Neural cell (in vitro differentiated cells): Measurements from ENCODE around the gene GRIP1. TPM values are rescaled to one million over a fixed set of nuclear protein-coding genes. Genes with fewer than 3 reads are reported as not detected.

ENCODE experiments used
- H2AFZ ChIP-seq: fragments of 200-600, 300-800 bp; sonication (generic), shearing (Covaris generic); 2 replicates; pipeline ENCODE4 v1.6.0; 2014; ENCODE audit warnings: low read depth, mild to moderate bottlenecking, antibody characterized with exemption, low read length, moderate library complexity
- H3F3A ChIP-seq: fragments of 200-600 bp; shearing (Covaris generic); 2 replicates; pipeline ENCODE4 v1.6.1; 2016; ENCODE audit warnings: mild to moderate bottlenecking, moderate library complexity, mixed read lengths, antibody characterized with exemption, low read length; ENCODE audit not compliant: insufficient read depth, poor library complexity, severe bottlenecking
- H3K27ac ChIP-seq: fragments of 200-600, 300-800 bp; sonication (generic), shearing (Covaris generic); 2 replicates; pipeline ENCODE4 v1.5.1; 2014; ENCODE audit warnings: mild to moderate bottlenecking, low read length, moderate library complexity
- H3K27me3 ChIP-seq: fragments of 300-800, 200-600 bp; sonication (generic), shearing (Covaris generic); 2 replicates; pipeline ENCODE4 v1.6.0; 2014; ENCODE audit warnings: mild to moderate bottlenecking, low read depth, low read length, moderate library complexity; ENCODE audit not compliant: insufficient read depth
- H3K36me3 ChIP-seq: fragments of 300-800, 200-600 bp; sonication (generic), shearing (Covaris generic); 2 replicates; pipeline ENCODE4 v1.5.1; 2014; ENCODE audit warnings: mild to moderate bottlenecking, antibody characterized with exemption, low read length, moderate library complexity; ENCODE audit not compliant: insufficient read depth
- H3K4me2 ChIP-seq: fragments of 300-800, 200-600 bp; sonication (generic), shearing (Covaris generic); 2 replicates; pipeline ENCODE4 v1.6.0; 2014; ENCODE audit warnings: mild to moderate bottlenecking, low read length
- H3K4me3 ChIP-seq: fragments of 300-800, 200-600 bp; sonication (generic), shearing (Covaris generic); 2 replicates; pipeline ENCODE4 v1.5.1; 2014; ENCODE audit warnings: mild to moderate bottlenecking, low read length, moderate library complexity
- H3K79me2 ChIP-seq: fragments of 200-600 bp; shearing (Covaris generic); replicated peaks from 2 replicates; pipeline ENCODE4 v1.6.0; 2014; ENCODE audit warnings: mild to moderate bottlenecking, low read length, moderate library complexity; ENCODE audit not compliant: insufficient read depth
- H3K9ac ChIP-seq: fragments of 300-800, 200-600 bp; sonication (generic), shearing (Covaris generic); 2 replicates; pipeline ENCODE4 v1.6.1; 2016; ENCODE audit warnings: mild to moderate bottlenecking, low read length, mixed read lengths
- H3K9me2 ChIP-seq: fragments of 200-600 bp; shearing (Covaris generic); 2 replicates; pipeline ENCODE4 v1.6.1; 2016; ENCODE audit warnings: mild to moderate bottlenecking, low read length, mixed read lengths; ENCODE audit not compliant: insufficient read depth
- H3K9me3 ChIP-seq: fragments of 200-600, 300-800 bp; sonication (generic), shearing (Covaris generic); 2 replicates; pipeline ENCODE4 v1.6.1; 2016; ENCODE audit warnings: mild to moderate bottlenecking, mixed run types, low read length, moderate library complexity, mixed read lengths
- H4K20me1 ChIP-seq: fragments of 200-600 bp; shearing (Covaris generic); 2 replicates; pipeline ENCODE4 v1.6.1; 2016; ENCODE audit warnings: mild to moderate bottlenecking, mixed run types; ENCODE audit not compliant: insufficient read depth
- CTCF ChIP-seq: fragments of 450-650 bp; IDR thresholded peaks from 2 replicates; pipeline ENCODE4 v1.5.1; 2014; ENCODE audit warnings: antibody characterized with exemption, mild to moderate bottlenecking, moderate library complexity; ENCODE audit not compliant: poor library complexity, severe bottlenecking
- EP300 ChIP-seq: fragments of 450-650 bp; conservative IDR thresholded peaks from 2 replicates; pipeline ENCODE4 v1.6.1; 2014; ENCODE audit warnings: antibody characterized with exemption, mild to moderate bottlenecking, moderate library complexity; ENCODE audit not compliant: poor library complexity, severe bottlenecking
- EZH2 ChIP-seq: fragments of 200-600, 300-800 bp; shearing (Covaris generic), sonication (generic); IDR thresholded peaks from 2 replicates; pipeline ENCODE4 v1.6.1; 2014; ENCODE audit warnings: antibody characterized with exemption, low read length, borderline replicate concordance, mild to moderate bottlenecking; ENCODE audit not compliant: insufficient read depth, poor library complexity, severe bottlenecking
- MXI1 ChIP-seq: fragments of 450-650 bp; conservative IDR thresholded peaks from 2 replicates; pipeline ENCODE4 v1.6.1; 2014; ENCODE audit warnings: antibody characterized with exemption, mild to moderate bottlenecking; ENCODE audit not compliant: poor library complexity, severe bottlenecking
- POLR2AphosphoS5 ChIP-seq: IDR thresholded peaks from 2 replicates; pipeline ENCODE4 v1.6.1; 2012
- RAD21 ChIP-seq: fragments of 450-650 bp; conservative IDR thresholded peaks from 2 replicates; pipeline ENCODE4 v1.6.1; 2014; ENCODE audit warnings: antibody characterized with exemption, mild to moderate bottlenecking, moderate library complexity
- SMC3 ChIP-seq: fragments of 450-650 bp; conservative IDR thresholded peaks from 2 replicates; pipeline ENCODE4 v1.6.1; 2014; ENCODE audit warnings: antibody characterized with exemption, mild to moderate bottlenecking, moderate library complexity; ENCODE audit not compliant: poor library complexity
- TAF1 ChIP-seq: IDR thresholded peaks from 2 replicates; pipeline ENCODE4 v1.6.1; 2012; ENCODE audit warnings: low read depth
- polyA plus RNA-seq: library from polyadenylated mRNA; depleted of rRNA; stranded (reverse); fragments of >200 nt; gene quantifications from 2 replicates; pipeline ENCODE4 v1.2.3, GENCODE V29; 2014
- TF ChIP-seq, protein P1 (sequence below): IDR thresholded peaks from 2 replicates; pipeline ENCODE4 v1.6.1; 2012; ENCODE audit warnings: borderline replicate concordance

Gene GRIP1
- polyA plus RNA-seq, 1 donor from 2014 or later: 41.1 TPM

DNA sequence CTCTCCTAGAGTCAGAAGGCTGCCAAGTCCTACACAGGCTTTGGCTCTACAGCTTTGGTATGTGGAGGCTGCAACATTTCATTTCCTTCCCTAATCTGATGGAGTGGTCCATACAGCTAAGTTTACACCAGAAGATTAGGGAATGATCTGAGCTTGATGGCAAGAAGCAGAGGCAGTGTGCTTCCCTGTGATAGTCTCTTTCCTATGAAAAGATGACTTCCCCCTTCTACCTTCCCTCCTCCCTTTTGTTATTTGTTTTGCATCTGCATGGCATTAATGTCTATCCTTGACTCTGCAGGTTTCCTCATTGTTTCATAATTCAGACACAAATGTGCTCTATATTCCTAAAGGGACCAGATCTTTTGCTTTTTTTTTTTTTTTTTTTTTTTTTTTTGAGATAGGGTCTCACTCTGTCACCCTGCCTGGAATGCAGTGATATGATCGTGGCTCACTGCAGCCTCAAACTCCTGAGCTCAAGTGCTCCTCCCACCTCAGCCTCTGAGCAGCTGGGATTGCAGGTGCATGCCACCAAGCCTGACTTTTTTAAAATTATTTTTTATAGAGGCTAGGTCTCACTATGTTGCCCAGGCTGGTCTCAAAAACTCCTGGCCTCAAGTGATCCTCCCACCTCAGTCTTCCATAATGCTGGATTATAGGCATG, 76.3 kb downstream of the GRIP1 start:
- Histone ChIP-seq H3K4me2 (no peak overlapping the region), H3K9me2 (no peaks in the 10 kb centered on the region), H3K79me2 (peaks cover under 1% of the 10 kb centered on the region), H3K9me3 (no peaks in the 10 kb centered on the region), H3F3A (no peaks in the 10 kb centered on the region), H2AFZ (no peak overlapping the region), H3K4me3 (no peak overlapping the region), H3K36me3 (no peaks in the 10 kb centered on the region), H3K9ac (no peak overlapping the region), H4K20me1 (no peaks in the 10 kb centered on the region), H3K27ac (no peak overlapping the region), H3K27me3 (peaks cover 6% of the 10 kb centered on the region)
- TF ChIP-seq EZH2 (no peak), POLR2AphosphoS5 (no peak), CTCF (no peak), MXI1 (no peak), EP300 (no peak), SMC3 (no peak), RAD21 (no peak), TAF1 (no peak)
- TF ChIP-seq, protein P1, sequence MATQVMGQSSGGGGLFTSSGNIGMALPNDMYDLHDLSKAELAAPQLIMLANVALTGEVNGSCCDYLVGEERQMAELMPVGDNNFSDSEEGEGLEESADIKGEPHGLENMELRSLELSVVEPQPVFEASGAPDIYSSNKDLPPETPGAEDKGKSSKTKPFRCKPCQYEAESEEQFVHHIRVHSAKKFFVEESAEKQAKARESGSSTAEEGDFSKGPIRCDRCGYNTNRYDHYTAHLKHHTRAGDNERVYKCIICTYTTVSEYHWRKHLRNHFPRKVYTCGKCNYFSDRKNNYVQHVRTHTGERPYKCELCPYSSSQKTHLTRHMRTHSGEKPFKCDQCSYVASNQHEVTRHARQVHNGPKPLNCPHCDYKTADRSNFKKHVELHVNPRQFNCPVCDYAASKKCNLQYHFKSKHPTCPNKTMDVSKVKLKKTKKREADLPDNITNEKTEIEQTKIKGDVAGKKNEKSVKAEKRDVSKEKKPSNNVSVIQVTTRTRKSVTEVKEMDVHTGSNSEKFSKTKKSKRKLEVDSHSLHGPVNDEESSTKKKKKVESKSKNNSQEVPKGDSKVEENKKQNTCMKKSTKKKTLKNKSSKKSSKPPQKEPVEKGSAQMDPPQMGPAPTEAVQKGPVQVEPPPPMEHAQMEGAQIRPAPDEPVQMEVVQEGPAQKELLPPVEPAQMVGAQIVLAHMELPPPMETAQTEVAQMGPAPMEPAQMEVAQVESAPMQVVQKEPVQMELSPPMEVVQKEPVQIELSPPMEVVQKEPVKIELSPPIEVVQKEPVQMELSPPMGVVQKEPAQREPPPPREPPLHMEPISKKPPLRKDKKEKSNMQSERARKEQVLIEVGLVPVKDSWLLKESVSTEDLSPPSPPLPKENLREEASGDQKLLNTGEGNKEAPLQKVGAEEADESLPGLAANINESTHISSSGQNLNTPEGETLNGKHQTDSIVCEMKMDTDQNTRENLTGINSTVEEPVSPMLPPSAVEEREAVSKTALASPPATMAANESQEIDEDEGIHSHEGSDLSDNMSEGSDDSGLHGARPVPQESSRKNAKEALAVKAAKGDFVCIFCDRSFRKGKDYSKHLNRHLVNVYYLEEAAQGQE: no peak

GRCh38 chr12:66600903-66601302, 78.0 kb downstream of the GRIP1 start:
- TF ChIP-seq MXI1: peak; percentile 32
- TF ChIP-seq POLR2AphosphoS5: peak; percentile 98
- TF ChIP-seq CTCF: no peak
- TF ChIP-seq RAD21: no peak
- TF ChIP-seq, protein P1: peak; percentile 82
- no peak for TF ChIP-seq EZH2
- TF ChIP-seq EP300: peak; percentile 97
- peak; percentile 9 for TF ChIP-seq SMC3
- peak; percentile 58 for TF ChIP-seq TAF1
- Histone ChIP-seq H3K9me3 (no peaks in the 10 kb centered on the region), H3K4me3 (peak overlapping the region; percentile 38), H3K79me2 (peaks cover 5% of the 10 kb centered on the region), H3K27me3 (peaks cover 6% of the 10 kb centered on the region), H3K36me3 (no peaks in the 10 kb centered on the region), H3K9me2 (no peaks in the 10 kb centered on the region), H3K27ac (peak overlapping the region; percentile 56), H3F3A (no peaks in the 10 kb centered on the region), H3K4me2 (peak overlapping the region; percentile 20), H3K9ac (peak overlapping the region; percentile 6), H2AFZ (no peak overlapping the region), H4K20me1 (no peaks in the 10 kb centered on the region)
